GM23338 (cell line): ENCODE data around the gene PACS1. TPM values are rescaled to one million over a fixed set of nuclear protein-coding genes. Genes with fewer than 3 reads are reported as not detected.

Experiments
- ATAC-seq: fragments of 200-7000 bp; cut with Tn5 transposase; 3 replicates; pipeline ENCODE4 v1.9.1; 2020
- DNase-seq: peaks from one replicate; pipeline ENCODE4 v3.0.0-alpha.2; 2015; ENCODE audit warnings: low spot score
- H2AFZ ChIP-seq: fragments of 200-600 bp; sonication (generic); 2 replicates; pipeline ENCODE4 v1.8.0; 2016; ENCODE audit warnings: antibody characterized with exemption, mild to moderate bottlenecking, moderate library complexity
- H3F3A ChIP-seq: fragments of 200-600 bp; sonication (generic); replicated peaks from 2 replicates; pipeline ENCODE4 v1.8.0; 2017; ENCODE audit warnings: antibody characterized with exemption, mixed run types, low read depth
- H3K27ac ChIP-seq: fragments of 200-600 bp; sonication (generic); 2 replicates; pipeline ENCODE4 v1.6.1; 2016; ENCODE audit warnings: low read depth
- H3K27me3 ChIP-seq: fragments of 200-600 bp; sonication (generic); 2 replicates; pipeline ENCODE4 v1.8.0; 2016; ENCODE audit warnings: mild to moderate bottlenecking, mixed run types, moderate library complexity; ENCODE audit not compliant: insufficient read depth
- H3K36me3 ChIP-seq: fragments of 200-600 bp; sonication (generic); 2 replicates; pipeline ENCODE4 v1.8.0; 2016; ENCODE audit warnings: mild to moderate bottlenecking; ENCODE audit not compliant: insufficient read depth
- H3K4me1 ChIP-seq: fragments of 200-600 bp; sonication (generic); 2 replicates; pipeline ENCODE4 v1.8.0; 2016; ENCODE audit warnings: mild to moderate bottlenecking, moderate library complexity; ENCODE audit not compliant: insufficient read depth
- H3K4me2 ChIP-seq: fragments of 200-600 bp; sonication (generic); 2 replicates; pipeline ENCODE4 v1.7.1; 2017; ENCODE audit warnings: mixed run types
- H3K4me3 ChIP-seq: fragments of 200-600 bp; sonication (generic); 2 replicates; pipeline ENCODE4 v1.6.1; 2016; ENCODE audit warnings: mixed run types
- H3K79me2 ChIP-seq: fragments of 200-600 bp; sonication (generic); replicated peaks from 2 replicates; pipeline ENCODE4 v1.8.0; 2017; ENCODE audit warnings: mild to moderate bottlenecking; ENCODE audit not compliant: insufficient read depth
- H3K9me2 ChIP-seq: fragments of 200-600 bp; sonication (generic); 2 replicates; pipeline ENCODE4 v1.8.0; 2017; ENCODE audit not compliant: insufficient read depth
- H4K20me1 ChIP-seq: fragments of 200-600 bp; sonication (generic); replicated peaks from 2 replicates; pipeline ENCODE4 v1.8.0; 2017; ENCODE audit warnings: mild to moderate bottlenecking; ENCODE audit not compliant: insufficient read depth
- H3K27ac Mint-ChIP-seq: 2 replicates; pipeline ENCODE4 v1.8.0; 2020; ENCODE audit warnings: inconsistent platforms, mild to moderate bottlenecking, moderate library complexity, mixed read lengths
- H3K27me3 Mint-ChIP-seq: 3 replicates; pipeline ENCODE4 v1.8.0; 2022; ENCODE audit warnings: low read depth, mild to moderate bottlenecking, moderate library complexity, mixed read lengths, inconsistent platforms; ENCODE audit not compliant: insufficient read depth, poor library complexity
- H3K36me3 Mint-ChIP-seq: 3 replicates; pipeline ENCODE4 v1.8.0; 2021; ENCODE audit warnings: low read depth, mild to moderate bottlenecking, inconsistent platforms, moderate library complexity, mixed read lengths
- H3K4me1 Mint-ChIP-seq: 3 replicates; pipeline ENCODE4 v1.8.0; 2020; ENCODE audit warnings: mild to moderate bottlenecking, inconsistent platforms, mixed read lengths
- H3K4me3 Mint-ChIP-seq: 3 replicates; pipeline ENCODE4 v1.8.0; 2021; ENCODE audit warnings: moderate library complexity, mild to moderate bottlenecking, inconsistent platforms, mixed read lengths
- H3K9me3 Mint-ChIP-seq: 3 replicates; pipeline ENCODE4 v1.8.0; 2020; ENCODE audit warnings: moderate library complexity, mild to moderate bottlenecking, inconsistent platforms, mixed read lengths
- CREB1 ChIP-seq: fragments of 250-450 bp; sonication (Bioruptor Pico); IDR thresholded peaks from 2 replicates; pipeline ENCODE4 v1.5.0; 2020; ENCODE audit warnings: low read depth, mild to moderate bottlenecking, moderate library complexity
- CTCF ChIP-seq, 2 experiments: fragments of 200-600 bp in 1 of 2; sonication (generic) in 1 of 2; conservative IDR thresholded peaks; 2 replicates each; pipeline versions ENCODE4 v1.5.1 to v1.6.1; 2016 to 2017; ENCODE audit warnings: antibody characterized with exemption in 2 of 2, low read depth in 2 of 2, mild to moderate bottlenecking in 2 of 2, moderate library complexity in 1 of 2
- EZH2 ChIP-seq: fragments of 200-600 bp; sonication (generic); IDR thresholded peaks from one replicate; pipeline ENCODE4 v1.8.0; 2017; ENCODE audit warnings: antibody characterized with exemption, mild to moderate bottlenecking, low read depth; ENCODE audit not compliant: unreplicated experiment
- EZH2phosphoT487 ChIP-seq: fragments of 200-600 bp; sonication (generic); IDR thresholded peaks from one replicate; pipeline ENCODE4 v1.8.1; 2018; ENCODE audit warnings: antibody characterized with exemption; ENCODE audit not compliant: unreplicated experiment
- JUNB ChIP-seq: IDR thresholded peaks from one replicate; pipeline ENCODE4 v1.6.1; 2016; ENCODE audit warnings: antibody characterized with exemption; ENCODE audit not compliant: unreplicated experiment
- NANOG ChIP-seq: IDR thresholded peaks from 2 replicates; pipeline ENCODE4 v1.6.1; 2016; ENCODE audit warnings: antibody characterized with exemption, borderline replicate concordance
- POLR2AphosphoS5 ChIP-seq: IDR thresholded peaks from 2 replicates; pipeline ENCODE4 v1.6.1; 2016; ENCODE audit warnings: antibody characterized with exemption, low read depth
- REST ChIP-seq: IDR thresholded peaks from one replicate; pipeline ENCODE4 v1.6.1; 2018; ENCODE audit warnings: antibody characterized with exemption; ENCODE audit not compliant: unreplicated experiment
- STAT1 ChIP-seq: IDR thresholded peaks from one replicate; pipeline ENCODE4 v1.6.1; 2016; ENCODE audit warnings: antibody characterized with exemption; ENCODE audit not compliant: unreplicated experiment
- ZNF114 ChIP-seq: fragments of 250-450 bp; sonication (Bioruptor Pico); IDR thresholded peaks from 2 replicates; pipeline ENCODE4 v1.5.0; 2020; ENCODE audit warnings: mild to moderate bottlenecking, moderate library complexity
- ZNF331 ChIP-seq: fragments of 250-450 bp; sonication (Bioruptor Pico); IDR thresholded peaks from 2 replicates; pipeline ENCODE4 v1.5.0; 2020; ENCODE audit warnings: low read depth, mild to moderate bottlenecking, moderate library complexity
- ZNF462 ChIP-seq: fragments of 250-450 bp; sonication (Bioruptor Pico); IDR thresholded peaks from 2 replicates; pipeline ENCODE4 v1.5.0; 2020; ENCODE audit warnings: mild to moderate bottlenecking, moderate library complexity
- polyA plus RNA-seq: library from polyadenylated mRNA; unstranded; fragments of >200 nt; fragmentation: Nextera tagmentation; extraction: Ambion mirVana; gene quantifications from 2 replicates; pipeline ENCODE4 v1.2.1, GENCODE V29; 2016
- total RNA-seq: library from RNA; depleted of rRNA; stranded (reverse); fragments of >200 nt; shearing (Covaris generic); gene quantifications from 2 replicates; pipeline ENCODE4 v1.2.3, GENCODE V29; 2014
- TF ChIP-seq, protein P1 (sequence below): IDR thresholded peaks from 2 replicates; pipeline ENCODE4 v1.6.1; 2016; ENCODE audit warnings: antibody characterized with exemption

PACS1 gene
- total and polyA plus RNA-seq, 2 experiments from 2014 or later, result 8.0 to 37.5 TPM

DNA sequence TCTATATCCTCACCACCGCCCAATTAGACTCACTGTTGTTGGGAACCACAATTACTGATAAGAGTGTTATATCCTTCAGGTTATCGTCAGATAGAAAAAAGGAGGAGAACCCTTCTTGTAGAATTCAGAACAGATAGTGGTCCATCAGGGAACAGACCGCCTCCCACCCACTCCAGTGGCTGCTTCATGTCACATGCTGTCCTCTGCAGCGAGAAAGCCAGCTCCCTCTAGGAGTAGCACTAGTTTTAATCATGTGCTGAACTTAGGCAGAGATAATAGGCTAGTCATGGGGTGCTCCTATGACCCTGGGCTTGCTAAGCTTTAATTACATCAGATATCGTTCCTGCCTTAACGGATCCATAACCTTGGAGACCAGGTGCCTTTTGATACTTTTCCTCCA, 146.8 kb downstream of the PACS1 start (continued):
- TF ChIP-seq REST, result no peak
- no peak for TF ChIP-seq EZH2
- no peak for TF ChIP-seq CREB1 (CRISPR knock-in tag)
- no peak for TF ChIP-seq POLR2AphosphoS5
- TF ChIP-seq ZNF114 (CRISPR knock-in tag), result no peak
- TF ChIP-seq ZNF331 (CRISPR knock-in tag), result no peak
- TF ChIP-seq, protein P1, sequence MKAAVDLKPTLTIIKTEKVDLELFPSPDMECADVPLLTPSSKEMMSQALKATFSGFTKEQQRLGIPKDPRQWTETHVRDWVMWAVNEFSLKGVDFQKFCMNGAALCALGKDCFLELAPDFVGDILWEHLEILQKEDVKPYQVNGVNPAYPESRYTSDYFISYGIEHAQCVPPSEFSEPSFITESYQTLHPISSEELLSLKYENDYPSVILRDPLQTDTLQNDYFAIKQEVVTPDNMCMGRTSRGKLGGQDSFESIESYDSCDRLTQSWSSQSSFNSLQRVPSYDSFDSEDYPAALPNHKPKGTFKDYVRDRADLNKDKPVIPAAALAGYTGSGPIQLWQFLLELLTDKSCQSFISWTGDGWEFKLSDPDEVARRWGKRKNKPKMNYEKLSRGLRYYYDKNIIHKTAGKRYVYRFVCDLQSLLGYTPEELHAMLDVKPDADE, result no peak
- TF ChIP-seq STAT1, result no peak

DNA sequence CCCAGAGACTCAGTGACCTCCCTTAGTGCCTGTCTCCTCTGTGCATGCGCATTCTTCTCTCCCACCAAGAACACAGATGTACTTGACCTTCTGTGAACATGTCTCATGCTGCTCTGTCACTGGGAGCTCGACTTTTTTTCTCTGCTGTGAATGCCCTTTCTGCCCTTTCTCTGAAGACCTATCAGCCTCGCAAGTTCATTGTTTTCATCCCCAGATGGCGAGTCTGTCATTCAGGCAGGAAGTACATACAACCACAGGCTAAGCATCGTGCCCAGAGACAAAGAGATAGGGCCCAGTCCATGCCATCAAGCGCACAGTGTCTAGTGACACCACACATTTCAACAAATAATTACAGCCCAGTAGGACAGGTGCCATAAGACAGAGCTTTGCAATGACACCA, 148.0 kb downstream of the PACS1 start:
- Histone ChIP-seq H3K9me2 (no peaks in the 10 kb centered on the region), H3K27me3 (no peaks in the 10 kb centered on the region), H3K36me3 (no peaks in the 10 kb centered on the region), H4K20me1 (no peaks in the 10 kb centered on the region), H2AFZ (no peak overlapping the region), H3K4me1 (peaks cover 5% of the 10 kb centered on the region; the same call in 1 of the 2 replicates), H3K79me2 (no peaks in the 10 kb centered on the region), H3F3A (peaks cover 4% of the 10 kb centered on the region; the same call in 1 of the 2 replicates), H3K4me2 (no peak overlapping the region), H3K27ac (no peak overlapping the region), H3K4me3 (no peak overlapping the region)
- peaks cover 11% of the 10 kb centered on the region for H3K27me3 Mint-ChIP-seq
- peaks cover 10% of the 10 kb centered on the region; the same call in 2 of the 3 replicates for H3K36me3 Mint-ChIP-seq
- peaks cover 12% of the 10 kb centered on the region; the same call in 2 of the 3 replicates for H3K4me1 Mint-ChIP-seq
- DNase-seq, result no peak
- H3K4me3 Mint-ChIP-seq, result no peak overlapping the region; the same call in 2 of the 3 replicates
- no peak overlapping the region for H3K27ac Mint-ChIP-seq
- no peak for ATAC-seq
- no peaks in the 10 kb centered on the region for H3K9me3 Mint-ChIP-seq
- TF ChIP-seq NANOG (no peak), ZNF331 (CRISPR knock-in tag) (no peak), CTCF (conservative IDR thresholded peaks at IDR 0.05; ENCODE audit: low read depth in 2 of 2) (no peak), STAT1 (no peak), EZH2 (no peak), POLR2AphosphoS5 (no peak), JUNB (no peak), ZNF462 (CRISPR knock-in tag) (no peak), EZH2phosphoT487 (no peak), CREB1 (CRISPR knock-in tag) (no peak)
